GM12891 (cell line): ENCODE data around the gene TSPYL6.

ENCODE experiments used
- POLR2A ChIP-seq: IDR thresholded peaks from 2 replicates; pipeline ENCODE4 v1.6.1; 2011; ENCODE audit warnings: low read depth, low read length, control low read depth
- POLR2AphosphoS5 ChIP-seq: IDR thresholded peaks from 2 replicates; pipeline ENCODE4 v1.6.1; 2011; ENCODE audit warnings: low read depth, low read length, control low read depth
- SPI1 ChIP-seq: IDR thresholded peaks from 2 replicates; pipeline ENCODE4 v1.6.1; 2011; ENCODE audit warnings: low read depth, low read length, control low read depth
- TAF1 ChIP-seq: IDR thresholded peaks from 2 replicates; pipeline ENCODE4 v1.6.1; 2011; ENCODE audit warnings: low read depth, low read length, control low read depth

DNA sequence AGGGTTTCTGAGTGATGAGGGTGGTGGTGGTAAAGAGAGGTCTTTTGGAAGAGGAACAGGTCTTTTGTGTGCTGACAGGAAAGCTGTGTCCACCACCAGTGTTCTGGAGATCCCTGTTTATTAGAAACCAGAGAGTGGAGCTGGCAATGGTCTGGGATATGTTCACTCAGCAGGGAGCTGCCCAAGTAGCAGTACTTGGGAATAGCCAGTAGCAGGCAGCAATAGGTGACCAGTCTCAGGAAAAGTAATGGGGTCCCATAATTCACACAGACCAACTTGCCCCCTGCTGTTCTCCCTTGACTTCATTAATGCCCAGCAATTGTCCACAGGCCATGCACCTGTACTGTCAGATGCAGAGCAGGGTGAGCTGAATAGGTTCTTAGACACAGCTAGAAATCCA lies 1.8 kb downstream of the TSPYL6 start:
- TF ChIP-seq POLR2AphosphoS5 (no peak), POLR2A (no peak), TAF1 (no peak), SPI1 (no peak)
